Activated CD4-positive, alpha-beta T cell treated with anti-CD3 and anti-CD28 coated beads, Interleukin-2, Interleukin-4, amounts not matched to agents 100 ng/mL and 50 ng/mL, durations not matched to agents 16 hours and 8 hours (primary cell): ENCODE measurements around the gene CMTM5.
A peak's percentile ranks its signal among the peaks of the same experiment; 100 is the strongest.

ENCODE experiments used
- DNase-seq: peaks from one replicate; pipeline ENCODE4 v3.0.0-alpha.2; 2020; ENCODE audit warnings: low spot score

The CMTM5 gene, protein sequence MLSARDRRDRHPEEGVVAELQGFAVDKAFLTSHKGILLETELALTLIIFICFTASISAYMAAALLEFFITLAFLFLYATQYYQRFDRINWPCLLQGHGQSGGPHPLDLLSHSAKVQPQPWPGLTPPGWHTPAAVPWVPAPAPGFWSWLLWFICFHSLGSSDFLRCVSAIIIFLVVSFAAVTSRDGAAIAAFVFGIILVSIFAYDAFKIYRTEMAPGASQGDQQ

DNA sequence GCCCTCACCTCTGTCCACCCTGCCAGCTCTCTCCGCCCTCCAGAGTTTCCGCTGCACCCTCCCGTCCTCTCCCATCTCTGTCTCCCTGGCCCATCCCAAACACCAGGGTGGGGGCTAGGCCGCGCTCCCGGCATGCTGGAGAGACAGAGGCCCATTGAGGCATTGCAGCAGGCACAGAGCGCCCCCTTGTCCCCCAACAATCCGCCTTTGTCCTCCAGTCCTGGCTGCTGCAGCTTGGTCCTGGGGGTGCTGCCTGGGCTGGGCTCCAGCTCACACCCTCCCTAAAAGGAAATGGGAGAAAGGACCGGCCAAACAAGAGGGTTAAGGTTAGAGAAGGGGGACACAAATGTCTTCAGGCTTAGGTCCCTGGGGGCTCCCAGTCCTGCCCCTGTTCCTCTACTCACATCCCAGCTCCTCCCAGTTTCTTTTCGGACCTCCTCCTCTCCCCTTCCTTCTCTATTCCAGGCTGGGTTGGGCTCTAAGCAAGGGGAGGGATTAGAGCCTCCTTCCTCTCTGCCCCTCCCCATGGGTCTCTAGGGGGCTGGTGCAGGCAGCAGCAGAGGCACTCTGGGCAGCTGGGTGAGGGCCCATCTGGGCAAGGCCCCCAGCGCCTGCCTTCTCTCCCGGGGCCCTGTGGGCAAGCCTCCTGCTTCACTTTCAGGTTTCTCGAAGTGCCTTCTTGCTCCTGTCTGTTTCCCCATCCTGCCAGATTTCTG is at the start of gene CMTM5:
TSS of gene CMTM5 (plus strand) at position 565 of the 716 bp plus-strand sequence. CDS start 206 bp downstream, outside the sequence.
- DNase-seq = no peak

DNA sequence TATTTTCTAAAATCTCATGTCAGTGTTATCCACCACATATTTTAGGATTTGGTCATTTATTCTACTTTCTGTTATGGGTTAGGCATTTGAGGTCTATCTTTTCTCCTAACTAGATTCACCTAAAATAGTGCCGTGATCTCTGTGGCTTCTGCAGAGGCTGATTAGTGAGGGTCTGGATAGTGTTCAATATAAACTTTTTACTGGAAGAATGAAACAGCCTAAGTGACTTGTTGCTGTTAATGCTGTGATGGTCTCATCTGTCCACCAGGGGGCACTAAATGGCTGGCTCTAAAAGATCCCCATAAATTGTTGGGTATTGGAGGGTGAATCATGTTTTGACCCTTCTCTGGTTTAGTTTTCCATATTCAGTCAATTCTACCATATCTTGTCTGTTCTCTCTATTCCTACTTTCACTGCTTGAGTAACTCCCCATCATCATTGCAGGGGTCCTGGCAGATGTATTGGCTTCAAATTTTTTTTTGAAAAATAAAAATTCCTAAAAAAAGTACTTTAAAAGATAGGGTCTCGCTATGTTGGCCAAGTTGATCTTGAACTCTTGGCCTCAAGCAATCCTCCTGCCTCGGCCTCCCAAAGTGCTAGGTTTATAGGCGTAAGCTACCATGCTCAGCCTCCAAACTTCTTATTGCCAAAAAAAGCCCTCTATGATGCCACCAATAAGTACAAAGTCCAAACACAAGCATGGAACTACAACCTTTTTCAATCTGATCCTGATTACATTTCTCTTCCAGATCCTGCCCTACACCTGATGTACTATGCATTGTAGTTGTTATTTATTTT is 48.7 kb upstream of the CMTM5 start:
- DNase-seq = peak; percentile 82

- DNase-seq = no peak
These were observed 41.2 kb upstream of the CMTM5 start for GRCh38 chr14:23335623-23336022.

GRCh38 chr14:23339506-23340268 is 37.2 kb upstream of the CMTM5 start:
- DNase-seq = no peak

- DNase-seq = no peak
These were observed 32.4 kb upstream of the CMTM5 start for GRCh38 chr14:23344481-23344880.

- no peak for DNase-seq
These were observed 30.7 kb upstream of the CMTM5 start for GRCh38 chr14:23345987-23346692.

- no peak for DNase-seq
These were observed 30.0 kb upstream of the CMTM5 start for GRCh38 chr14:23346693-23347405.

GRCh38 chr14:23347406-23348296 is 29.2 kb upstream of the CMTM5 start:
- no peak for DNase-seq

DNA sequence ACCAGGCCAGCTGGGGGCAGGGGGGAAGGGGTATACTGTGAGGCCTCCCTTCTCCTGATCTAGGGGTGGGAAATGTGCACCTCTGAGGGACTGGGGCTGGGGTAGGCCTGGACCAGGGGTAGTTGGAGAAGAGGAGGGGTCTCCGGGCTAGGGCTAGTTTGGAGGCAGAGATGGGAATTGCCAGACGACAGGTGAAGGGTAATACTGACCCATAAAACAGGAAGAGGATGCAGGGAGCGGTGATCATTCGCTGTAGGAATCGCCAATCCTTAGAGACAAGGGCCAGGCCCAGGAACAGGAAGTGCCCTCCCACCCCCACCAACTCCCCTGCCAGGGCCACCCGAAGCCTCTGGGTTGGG is 28.6 kb upstream of the CMTM5 start:
- DNase-seq = no peak

DNA sequence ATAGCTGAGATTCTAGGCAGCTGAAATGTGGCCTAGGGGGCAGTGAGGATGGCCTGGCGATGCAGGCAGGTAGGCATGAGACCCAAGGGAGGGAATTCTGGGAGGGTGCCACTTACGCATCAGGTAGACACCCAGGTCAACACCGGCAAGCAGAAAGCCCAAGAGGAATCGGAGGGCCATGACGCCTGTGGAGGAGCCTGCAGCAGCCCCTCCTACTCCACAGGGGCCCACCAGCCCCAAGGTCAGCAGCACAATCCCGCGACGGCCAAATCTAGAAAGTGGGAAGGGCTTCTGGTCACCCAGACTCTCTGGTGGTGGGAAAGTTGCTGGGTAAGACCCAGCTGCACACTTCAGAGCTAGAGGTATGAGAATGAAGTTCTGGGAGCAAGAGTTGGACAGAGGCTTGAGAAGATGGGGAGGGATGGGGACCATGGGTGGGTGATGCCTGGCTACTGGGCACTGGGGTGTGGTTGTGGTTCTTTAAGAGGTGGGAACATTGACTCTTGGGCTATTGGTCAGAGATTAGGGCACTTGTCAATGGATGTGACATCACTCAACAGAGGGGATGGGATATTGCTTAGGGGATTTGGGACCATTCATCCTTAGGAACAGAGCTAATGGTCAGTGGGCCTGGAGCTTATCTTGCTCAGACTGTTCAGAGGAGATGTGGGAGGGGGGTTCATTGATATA is 27.5 kb upstream of the CMTM5 start:
- no peak for DNase-seq

DNA sequence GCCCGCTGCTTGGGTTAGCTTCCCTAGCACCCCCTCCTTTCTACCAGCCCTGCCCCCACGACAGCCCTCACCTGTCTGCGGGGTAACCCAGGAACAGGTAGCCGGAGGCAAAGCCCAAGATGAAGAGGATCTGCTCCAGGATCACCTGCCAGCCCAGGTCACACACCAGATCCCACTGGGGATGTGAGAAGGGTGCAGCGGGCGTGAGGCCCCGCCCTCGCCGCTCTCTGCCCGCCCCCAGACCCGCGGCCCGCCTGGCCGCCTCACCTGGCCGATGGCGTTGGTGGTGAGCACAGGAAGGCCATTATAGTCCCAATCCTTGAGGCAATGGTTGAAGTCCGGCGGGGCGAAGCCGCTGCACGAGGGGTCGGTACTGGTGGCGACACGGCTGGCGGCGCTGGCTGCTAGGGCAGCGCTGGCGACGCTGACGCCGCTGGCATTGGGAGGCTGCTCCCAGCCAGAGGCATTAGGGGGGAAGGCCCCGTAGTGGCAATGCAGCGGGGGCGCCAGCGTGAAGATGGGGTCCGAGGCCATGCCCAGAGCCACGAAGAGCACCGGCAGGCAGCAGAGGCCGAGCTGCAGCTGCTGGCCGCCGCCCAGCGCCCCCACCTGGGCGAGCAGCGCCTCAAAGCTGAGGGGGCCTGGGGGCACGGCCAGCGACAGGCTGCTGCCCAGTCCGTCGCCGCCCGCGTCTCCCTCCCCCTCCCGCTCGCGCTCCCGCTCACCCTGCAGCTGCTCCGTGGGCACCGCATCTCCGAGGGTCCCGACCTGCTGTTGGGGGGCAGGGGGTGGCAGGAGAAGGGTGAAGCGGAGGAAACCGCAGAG is 25.0 kb upstream of the CMTM5 start:
- no peak for DNase-seq

GRCh38 chr14:23352506-23353432 is 24.1 kb upstream of the CMTM5 start, which contains the start of gene SLC22A17:
Gene SLC22A17 (minus strand): TSS chr14:23352887.
- peak; percentile 35 for DNase-seq

DNA sequence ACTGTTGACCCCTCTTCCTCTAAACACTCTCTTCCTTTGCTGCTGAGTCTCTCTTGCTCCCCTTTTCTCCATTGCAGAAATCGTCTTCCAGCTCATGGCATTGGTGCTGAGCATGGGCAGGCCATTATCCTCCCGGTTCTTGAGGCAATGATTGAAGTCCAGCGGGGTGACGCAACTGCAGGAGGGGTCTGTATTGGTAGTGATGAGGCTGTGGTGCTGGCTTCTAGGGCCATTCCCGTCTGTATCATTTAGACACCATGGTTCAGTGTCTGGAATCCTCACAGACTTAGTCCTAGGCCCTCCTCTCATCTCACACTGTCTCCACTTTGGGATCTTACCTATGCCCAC is 23.4 kb upstream of the CMTM5 start:
- DNase-seq = no peak

DNA sequence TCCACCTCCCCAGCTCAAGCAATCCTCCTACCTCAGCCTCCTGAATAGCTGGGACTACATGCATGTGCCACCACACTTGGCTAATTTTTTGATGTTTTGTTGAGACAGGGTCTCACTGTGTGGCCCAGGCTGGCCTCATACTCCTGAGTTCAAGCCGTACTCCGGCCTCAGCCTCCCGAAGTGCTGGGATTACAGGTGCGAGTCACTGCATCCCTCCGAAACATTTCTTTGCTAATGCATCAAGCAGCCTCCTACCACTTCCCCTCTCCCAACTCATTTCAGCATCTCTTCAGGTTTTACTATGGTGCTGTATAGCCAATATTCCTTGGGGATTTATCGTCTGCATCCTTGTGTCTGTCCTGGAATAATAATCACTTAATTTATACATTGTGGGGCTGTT is 21.9 kb upstream of the CMTM5 start:
- DNase-seq = no peak

GRCh38 chr14:23355871-23356435 is 20.9 kb upstream of the CMTM5 start:
- DNase-seq = no peak

DNA sequence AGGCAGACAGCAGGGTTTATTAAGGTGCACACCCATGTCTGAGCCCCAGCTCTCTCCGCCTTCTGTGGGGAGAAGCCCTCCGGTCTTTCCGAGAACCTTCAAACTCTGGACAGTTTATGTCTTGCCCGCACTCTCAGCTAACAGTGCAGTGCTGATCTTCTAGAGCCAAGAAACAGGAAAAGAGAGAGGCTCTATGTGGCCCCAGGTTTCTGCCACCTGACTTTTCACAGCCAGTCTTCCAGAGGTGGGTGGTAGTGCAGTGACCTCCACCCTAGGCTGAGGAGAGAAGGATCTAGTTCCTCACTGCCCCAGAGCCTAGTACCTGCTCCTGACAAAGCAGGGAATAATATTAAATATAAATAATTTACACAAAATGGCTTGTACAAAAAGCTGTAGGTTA is 20.2 kb upstream of the CMTM5 start:
- DNase-seq = no peak

DNA sequence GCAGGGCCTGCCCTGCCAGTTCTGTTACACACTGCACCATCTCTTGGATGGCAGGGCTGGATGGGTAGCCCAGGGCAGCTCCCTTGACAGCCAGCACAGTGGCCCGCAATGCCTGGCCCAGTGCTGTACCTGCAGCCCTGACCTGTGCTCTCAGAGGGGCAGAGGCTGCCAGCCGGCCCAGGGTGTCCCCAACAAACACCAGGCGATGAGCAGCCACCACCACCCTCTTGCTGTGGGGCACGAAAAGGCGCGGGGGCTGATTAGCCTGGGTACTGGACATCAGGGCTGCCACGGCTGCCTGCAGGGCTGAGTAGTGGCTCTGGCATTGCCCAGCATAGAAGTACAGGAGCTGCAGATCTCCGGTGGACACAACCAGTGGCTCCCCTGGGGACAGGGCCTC is 19.6 kb upstream of the CMTM5 start:
- no peak for DNase-seq
